ENCODE data around the gene CDH3. TPM values are rescaled to one million over a fixed set of nuclear protein-coding genes. Genes with fewer than 3 reads are reported as not detected.
A peak's percentile ranks its signal among the peaks of the same experiment; 100 is the strongest.
"Not testable (repeated sequence)": the region's sequence is repeated elsewhere in the genome, so short reads cannot be mapped to it uniquely, and the experiment has no call there.

CDH3 gene
- total RNA-seq, 1 experiment from 2014 or later, result under 0.01 TPM

DNA sequence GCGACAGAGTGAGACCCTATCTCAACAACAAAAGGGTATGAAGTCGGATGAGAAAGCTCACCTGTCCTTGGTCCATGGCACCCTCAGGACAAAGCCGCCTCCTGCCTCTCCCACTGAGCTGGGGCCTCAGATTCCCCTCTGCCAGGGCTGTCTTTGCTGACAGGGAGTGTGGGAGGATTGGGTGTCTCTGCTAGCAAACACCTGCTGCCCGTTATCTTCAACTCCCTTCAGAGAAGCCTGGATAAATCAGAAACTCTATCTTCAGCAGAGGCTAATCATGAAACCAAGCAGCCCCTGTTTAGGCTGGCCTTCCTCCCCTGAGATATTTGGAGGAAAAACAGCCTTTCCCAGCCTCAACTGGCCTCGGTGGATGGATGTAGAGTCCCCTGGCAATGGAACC lies 55.7 kb downstream of the CDH3 start:
- no peak for DNase-seq (ENCODE audit: low read depth)

- peak; percentile 76 for DNase-seq (ENCODE audit: low read depth)
These were observed 59.2 kb downstream of the CDH3 start for GRCh38 chr16:68704232-68704867.

- peak; percentile 87 for DNase-seq (ENCODE audit: low read depth)
These were observed 62.4 kb downstream of the CDH3 start for GRCh38 chr16:68707340-68708152.

- no peak for DNase-seq (ENCODE audit: low read depth)
These were observed 65.1 kb downstream of the CDH3 start for GRCh38 chr16:68710211-68710610.

DNA sequence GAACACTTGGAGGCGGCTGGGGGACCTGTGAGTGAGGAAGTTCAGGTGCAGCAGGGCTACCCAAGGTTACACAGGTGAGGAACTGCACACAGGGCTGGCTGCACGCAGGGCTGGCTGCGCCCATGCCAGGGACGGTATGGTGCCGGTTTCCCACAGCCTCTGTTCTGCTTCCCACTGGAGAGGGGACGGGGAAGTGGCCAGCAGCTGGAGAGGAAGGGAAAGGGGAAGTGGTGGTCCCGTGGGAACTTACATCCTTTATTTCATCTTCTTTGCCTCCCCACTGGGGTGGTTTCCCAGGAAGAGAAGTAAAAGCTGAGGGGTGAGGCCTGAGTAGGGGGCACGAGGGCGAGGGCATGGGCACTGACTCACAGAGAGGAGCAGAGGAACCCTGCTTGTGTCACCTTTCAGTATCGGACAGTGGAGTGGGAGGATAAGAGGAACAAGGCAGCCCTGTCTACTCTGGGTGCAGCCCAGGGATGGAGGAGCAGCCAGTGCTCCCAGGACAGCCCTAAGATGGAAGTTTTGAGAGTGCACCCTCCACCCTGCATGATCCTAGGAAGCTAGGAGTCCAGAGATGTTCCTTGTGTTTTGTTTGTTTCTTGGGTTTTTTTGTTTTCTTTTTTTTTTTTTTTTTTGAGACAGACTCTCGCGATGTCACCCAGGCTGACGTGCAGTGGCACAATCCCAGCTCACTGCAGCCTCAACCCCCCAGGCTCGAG lies 66.5 kb downstream of the CDH3 start:
- DNase-seq (ENCODE audit: low read depth), result no peak

DNA sequence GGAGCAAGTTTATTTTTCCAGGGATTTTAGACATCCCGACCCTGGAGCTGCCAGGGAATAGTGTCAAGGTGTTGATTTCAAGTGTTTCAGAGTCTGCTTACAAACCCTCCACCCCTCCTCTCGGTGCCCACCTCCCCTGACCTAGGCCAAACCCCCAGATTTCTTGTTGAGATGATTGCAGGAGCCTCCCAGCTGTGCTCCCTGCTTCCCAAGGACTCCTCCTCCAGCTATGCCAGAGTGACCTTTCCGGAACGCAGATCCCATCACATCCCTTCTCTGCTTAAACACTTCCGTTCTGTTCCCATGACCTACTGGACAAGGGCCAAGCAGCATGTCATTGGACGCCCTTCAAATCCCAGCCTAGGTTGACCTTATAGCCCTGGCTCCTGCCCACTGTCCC lies 68.3 kb downstream of the CDH3 start:
- no peak for DNase-seq (ENCODE audit: low read depth)

GRCh38 chr16:68715471-68715870 lies 70.4 kb downstream of the CDH3 start:
- no peak for DNase-seq (ENCODE audit: low read depth)

DNA sequence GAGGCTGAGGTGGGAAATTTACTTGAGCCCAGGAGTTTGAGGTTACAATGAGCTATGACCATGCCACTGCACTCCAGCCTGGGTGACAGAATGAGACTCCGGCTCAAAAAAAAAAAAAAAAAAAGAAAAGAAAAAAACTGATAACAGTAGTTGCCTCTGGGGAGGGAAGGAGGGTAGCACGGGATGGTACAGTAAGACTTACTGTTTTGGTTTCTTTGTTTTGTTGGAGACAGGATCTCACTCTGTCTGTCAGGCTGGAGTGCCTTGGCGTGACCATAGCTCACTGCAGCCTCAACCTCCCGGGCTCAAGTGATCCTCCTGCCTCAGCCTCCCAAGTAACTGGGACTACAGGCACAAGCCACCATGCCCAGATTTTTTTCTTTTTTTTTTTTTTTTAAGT lies 71.4 kb downstream of the CDH3 start:
- not testable (repeated sequence) for DNase-seq (ENCODE audit: low read depth)

DNA sequence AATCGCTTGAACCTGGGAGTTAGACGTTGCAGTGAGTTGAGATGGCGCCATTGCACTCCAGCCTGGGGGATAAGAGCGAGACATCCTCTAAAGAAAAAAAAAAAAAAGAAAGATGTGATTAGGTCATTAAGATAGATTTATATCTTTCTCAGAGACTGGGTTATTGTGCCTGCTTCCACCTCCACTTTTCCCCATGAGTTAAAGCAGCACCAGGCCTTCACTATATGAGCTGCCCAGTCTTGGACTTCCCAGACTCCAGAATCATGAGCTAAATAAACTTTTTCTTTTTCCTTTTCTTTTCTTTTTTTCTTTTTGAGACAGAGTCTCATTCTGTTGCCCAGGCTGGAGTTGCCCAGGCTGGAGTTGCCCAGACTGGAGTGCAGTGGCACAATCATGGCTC lies 72.6 kb downstream of the CDH3 start:
- no peak for DNase-seq (ENCODE audit: low read depth)

DNA sequence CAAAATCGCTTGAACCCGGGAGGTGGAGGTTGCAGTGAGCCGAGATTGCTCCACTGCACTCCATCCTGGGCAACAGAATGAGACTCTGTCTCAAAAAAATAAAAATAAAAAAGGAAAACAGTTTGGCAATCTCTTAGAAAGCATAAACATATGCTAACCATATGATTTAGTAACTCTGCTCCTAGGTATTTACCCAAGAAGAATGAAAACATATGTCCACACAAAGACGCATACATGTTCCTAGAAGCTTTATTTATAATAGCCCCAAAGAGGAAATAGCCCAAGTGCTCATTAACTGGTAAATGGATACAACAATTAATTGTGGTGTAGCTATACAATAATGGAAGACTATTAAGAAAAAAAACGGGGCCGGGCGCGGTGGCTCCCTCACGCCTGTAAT lies 73.5 kb downstream of the CDH3 start:
- no peak for DNase-seq (ENCODE audit: low read depth)

GRCh38 chr16:68719993-68720489 lies 74.9 kb downstream of the CDH3 start:
- no peak for DNase-seq (ENCODE audit: low read depth)

DNA sequence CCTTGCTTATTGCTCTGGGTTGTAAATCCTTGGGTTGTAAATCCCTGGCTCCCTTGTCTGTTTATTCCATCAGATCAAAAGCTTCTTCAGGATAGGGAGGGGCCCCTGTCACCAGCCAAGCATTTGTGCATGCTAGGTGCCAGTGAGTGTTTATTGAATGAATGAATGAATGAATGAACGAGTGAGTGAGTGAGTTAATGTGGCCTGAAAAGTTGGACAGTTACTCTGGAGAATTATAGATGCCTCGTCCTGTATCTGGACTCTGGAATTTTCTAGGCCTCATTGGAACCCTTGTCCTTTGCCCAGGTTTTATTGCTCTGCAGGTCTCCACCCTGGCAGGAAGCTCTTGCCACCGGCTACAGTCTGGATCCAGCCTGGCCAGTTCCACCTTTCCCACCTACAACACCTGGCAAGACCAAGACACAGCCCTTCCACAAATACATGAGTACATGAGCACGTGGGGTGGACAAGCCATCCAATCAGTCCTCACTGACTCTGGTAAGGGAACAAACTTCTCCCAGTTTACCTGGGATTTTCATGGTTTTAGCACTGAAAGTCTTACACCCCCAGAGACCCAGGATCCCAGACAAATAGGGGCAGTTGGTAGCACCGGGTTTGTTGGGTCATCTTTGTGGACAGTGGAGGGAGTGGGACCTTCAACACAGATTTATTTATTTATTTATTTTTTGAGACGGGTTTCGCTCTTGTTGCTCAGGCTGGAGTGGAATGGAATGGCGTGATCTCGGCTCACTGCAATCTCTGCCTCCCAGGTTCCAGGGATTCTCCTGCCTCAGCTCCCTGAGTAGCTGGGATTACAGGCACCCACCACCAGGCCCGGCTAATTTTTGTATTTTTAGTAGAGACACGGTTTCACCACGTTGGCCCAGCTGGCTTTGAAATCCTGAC lies 77.3 kb downstream of the CDH3 start:
- DNase-seq (ENCODE audit: low read depth), result no peak

GRCh38 chr16:68724797-68725196 lies 79.7 kb downstream of the CDH3 start:
- no peak for DNase-seq (ENCODE audit: low read depth)

DNA sequence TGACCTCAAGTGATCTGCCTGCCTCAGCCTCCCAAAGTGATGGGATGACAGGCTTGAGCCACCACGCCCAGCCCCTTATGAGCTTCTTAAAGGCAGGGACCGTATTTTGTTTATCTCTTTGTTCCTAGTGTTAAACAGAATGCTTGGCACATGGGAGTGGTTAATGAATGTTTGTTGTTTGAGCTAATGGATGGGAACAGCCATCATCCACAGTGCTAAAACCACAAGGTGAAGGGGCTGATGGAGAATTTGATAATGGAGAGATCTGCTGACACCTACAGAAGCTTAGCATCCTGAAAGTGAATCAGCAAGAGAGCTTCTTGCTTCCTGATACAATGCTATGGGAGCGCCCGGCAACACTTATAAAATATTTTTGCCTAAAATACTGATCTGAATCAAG lies 83.4 kb downstream of the CDH3 start:
- DNase-seq (ENCODE audit: low read depth), result no peak

- DNase-seq (ENCODE audit: low read depth), result no peak
These were observed 86.5 kb downstream of the CDH3 start for GRCh38 chr16:68731637-68732036.

- peak; percentile 72 for DNase-seq (ENCODE audit: low read depth)
These were observed 87.1 kb downstream of the CDH3 start for GRCh38 chr16:68732042-68732680.

DNA sequence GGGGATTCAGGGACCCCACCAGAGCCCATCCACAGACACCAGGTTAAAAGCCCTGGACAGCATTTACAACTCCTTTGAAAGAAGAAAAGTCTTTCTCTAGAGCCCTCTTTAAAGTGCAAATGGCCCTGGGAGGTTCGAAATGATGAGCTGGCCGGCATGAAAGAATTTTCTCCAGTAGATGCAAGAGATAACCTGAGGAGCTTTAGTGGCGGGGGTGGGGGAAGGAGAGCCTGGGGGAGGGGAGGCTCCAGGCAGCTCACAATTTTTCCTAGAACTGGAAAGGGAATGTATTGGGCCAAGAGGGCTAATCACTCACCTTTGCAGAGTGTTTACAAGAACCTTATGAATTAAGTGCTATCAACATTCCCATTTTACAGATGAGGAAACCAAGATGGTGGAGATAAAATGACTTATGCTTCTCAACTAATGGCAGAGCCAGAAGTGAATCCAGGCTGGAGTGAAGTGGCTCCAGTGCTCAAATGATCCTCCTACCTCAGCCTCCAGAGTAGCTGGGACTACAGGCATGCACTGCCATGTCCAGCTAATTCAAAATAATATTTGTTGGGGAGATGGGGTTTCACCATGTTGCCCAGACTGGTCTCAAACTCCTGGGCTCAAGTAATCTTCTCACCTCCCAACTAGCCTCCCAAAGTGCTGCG lies 87.8 kb downstream of the CDH3 start:
- DNase-seq (ENCODE audit: low read depth), result no peak

GRCh38 chr16:68733570-68733969 lies 88.5 kb downstream of the CDH3 start:
- DNase-seq (ENCODE audit: low read depth), result no peak

GRCh38 chr16:68734782-68735181 lies 89.7 kb downstream of the CDH3 start:
- no peak for DNase-seq (ENCODE audit: low read depth)

GRCh38 chr16:68736561-68736960 lies 91.5 kb downstream of the CDH3 start:
- DNase-seq (ENCODE audit: low read depth), result no peak

All from Daoy (cell line).